Eye (tissue), 1 donor: Measurements from ENCODE around the gene SURF4.
"Not testable (repeated sequence)": the region's sequence is repeated elsewhere in the genome, so short reads cannot be mapped to it uniquely, and the experiment has no call there.

ENCODE experiments used
- DNase-seq: peaks from one replicate; pipeline ENCODE4 v3.0.0-alpha.2; 2015

Gene SURF4

GRCh38 chr9:133349965-133350616, 25.8 kb downstream of the SURF4 start:
- DNase-seq, result no peak

- DNase-seq, result peak; percentile 14
These were observed 26.9 kb downstream of the SURF4 start for GRCh38 chr9:133348718-133349573.

DNA sequence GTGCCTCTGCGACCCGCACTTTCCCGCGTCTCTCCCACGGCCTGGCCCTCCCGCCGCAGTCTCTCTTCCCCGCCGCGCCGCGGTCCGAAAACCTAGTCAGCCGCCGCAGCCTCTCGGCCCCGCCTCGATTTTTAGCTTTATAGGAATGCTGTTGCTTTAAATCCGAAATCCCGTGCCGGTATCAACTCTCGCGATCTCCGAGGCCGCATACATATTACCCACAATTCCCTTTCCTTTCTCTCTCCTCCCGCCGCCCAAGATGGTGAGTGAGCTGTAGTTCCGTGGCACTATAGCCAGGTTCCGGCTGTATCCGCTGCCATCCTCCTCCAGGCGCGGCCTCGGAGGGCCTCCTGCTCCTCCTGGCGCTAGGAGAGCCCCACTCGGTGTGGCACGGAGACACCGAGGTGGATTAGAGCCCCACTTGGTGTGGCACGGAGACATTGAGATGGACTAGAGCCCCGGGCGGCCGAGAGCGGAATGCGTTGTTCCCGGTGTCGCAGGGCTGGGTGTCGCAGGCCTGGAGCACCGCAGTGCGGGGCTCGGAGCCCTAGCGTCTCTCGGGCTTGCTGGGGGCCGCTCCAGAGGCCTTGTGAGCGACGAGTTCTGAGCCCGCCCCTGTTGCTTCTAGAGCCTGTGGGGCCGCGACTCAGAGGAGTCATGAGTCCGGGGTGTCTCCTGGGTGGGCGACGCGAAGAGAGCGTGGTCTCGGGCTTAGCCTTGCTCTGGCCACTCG, 27.7 kb downstream of the SURF4 start, which contains the start of the genes MED22 and RPL7A:
Gene MED22, minus strand, starts transcription at position 147 of the 733 bp plus-strand sequence. CDS start 1,469 bp downstream, outside the sequence.
Gene RPL7A, plus strand, starts transcription at position 234 of the 733 bp plus-strand sequence. Its CDS starts 26 bp downstream, at position 260.
- DNase-seq, result peak; percentile 99

- peak; percentile 67 for DNase-seq
These were observed 28.3 kb downstream of the SURF4 start for GRCh38 chr9:133347515-133347984.

DNA sequence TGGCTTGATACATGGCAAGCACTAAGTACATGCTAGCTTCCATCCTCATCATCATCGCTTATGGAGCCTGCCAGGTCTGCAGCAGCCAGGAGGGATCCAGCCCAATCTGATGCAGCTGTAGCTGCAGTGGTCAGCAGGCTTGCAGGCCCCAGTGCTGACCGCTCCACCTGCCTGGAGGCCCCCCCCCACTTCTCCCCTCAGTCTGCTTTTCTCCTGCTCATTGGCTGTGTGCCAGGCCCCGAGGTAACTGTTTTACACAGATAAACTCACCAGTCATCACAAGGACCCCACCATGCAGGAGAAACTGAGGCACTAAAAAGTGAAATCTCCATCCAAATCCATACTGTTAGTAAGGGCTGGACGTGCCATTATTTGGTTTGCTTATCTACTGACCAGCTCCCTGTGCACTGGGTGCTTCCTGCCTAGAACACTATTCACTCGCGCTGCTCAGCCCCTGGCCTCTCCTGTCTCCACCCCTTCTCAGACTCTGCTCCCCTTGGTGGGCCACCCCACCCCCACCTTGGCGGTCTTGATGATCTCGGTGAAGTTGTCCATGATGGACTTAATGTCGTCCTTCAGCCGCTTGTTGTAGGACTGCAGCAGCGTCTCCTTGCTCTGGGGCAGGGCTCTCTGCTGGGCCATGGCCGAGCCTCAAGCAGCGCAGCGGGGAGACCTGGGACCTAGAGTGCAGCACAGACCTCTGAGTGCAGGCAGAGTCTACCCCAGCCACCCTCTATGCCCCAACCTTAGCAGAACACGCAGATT, 29.7 kb downstream of the SURF4 start:
- no peak for DNase-seq

- no peak for DNase-seq
These were observed 30.3 kb downstream of the SURF4 start for GRCh38 chr9:133345596-133345995.

GRCh38 chr9:133344979-133345378, 30.9 kb downstream of the SURF4 start:
- no peak for DNase-seq

- DNase-seq, result no peak
These were observed 31.8 kb downstream of the SURF4 start for GRCh38 chr9:133344071-133344470.

DNA sequence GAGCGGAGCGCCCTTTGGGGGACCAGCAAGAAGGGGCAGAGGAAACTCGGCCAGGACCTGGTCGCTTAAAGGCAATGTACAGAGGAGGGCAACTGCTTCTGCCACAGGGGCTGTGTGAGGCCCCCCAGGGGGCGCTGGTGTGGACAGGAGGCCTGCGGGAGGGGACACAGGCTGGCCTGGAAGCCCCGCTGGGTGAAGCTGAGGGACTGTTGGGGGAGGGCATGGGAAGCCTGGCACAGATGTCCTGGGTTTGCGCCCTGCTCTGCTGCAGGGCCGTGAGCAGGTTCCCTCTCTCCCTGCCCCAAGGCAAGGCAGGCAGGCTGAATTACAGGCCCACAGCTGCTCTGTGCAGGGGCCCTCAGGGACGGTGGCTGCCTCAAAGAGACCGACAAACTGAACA, 33.3 kb downstream of the SURF4 start:
- no peak for DNase-seq

GRCh38 chr9:133342069-133342406, 33.8 kb downstream of the SURF4 start:
- DNase-seq, result no peak

DNA sequence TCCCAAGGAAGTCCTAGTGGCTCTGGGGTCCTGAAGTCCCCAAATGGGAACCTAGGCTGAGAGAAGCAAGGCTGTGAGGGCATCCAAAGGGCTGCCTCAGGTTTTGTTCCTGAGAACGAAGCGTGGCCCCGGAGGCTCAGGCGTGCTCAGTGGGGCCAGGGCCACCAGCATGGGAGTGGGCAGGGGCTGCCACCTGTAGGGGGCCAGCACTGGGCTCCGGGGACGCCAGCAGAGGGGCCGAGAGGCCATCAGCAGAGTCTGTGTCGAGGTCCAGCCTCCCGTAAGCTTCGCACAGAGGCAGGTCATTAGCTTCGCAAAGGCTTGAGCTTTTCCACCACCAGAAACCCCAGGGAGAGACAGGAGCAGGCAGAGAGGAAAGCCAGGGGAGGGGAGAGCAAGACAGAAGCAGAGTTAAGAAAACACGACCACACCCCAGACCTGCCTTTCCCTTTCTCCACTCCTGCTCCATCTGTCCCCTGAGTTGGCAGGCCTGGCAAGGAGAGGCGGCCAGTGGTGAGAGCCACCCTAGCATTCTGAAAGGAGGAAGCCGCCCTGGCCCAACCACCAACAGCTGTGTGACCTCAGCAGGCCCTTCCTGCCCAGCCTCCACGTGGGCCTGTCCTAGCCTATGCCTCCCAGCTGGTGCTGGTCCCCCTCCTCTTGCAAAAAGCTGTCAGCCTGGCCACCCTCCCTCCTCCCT, 34.3 kb downstream of the SURF4 start:
- no peak for DNase-seq

DNA sequence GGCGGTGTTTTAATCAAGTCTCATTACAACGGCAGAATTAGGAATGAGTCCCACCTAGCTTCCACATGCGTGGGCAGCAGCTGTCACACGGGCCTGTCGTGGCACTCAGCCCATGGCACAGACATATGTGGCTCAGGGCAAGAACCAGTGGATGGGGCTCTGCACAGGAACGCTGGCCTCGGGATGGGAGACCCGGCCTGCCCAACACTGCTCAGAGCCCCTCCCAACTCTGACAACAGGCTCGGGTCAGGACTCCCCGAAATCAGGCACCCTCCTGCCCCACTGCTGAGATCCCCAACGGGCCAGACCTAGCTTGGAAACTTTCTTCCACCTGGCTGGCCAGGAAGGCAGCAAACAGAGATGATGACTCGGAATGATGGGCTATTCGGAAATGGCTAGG, 34.9 kb downstream of the SURF4 start:
- no peak for DNase-seq

- DNase-seq, result no peak
These were observed 35.6 kb downstream of the SURF4 start for GRCh38 chr9:133340256-133340655.

- DNase-seq, result no peak
These were observed 36.2 kb downstream of the SURF4 start for GRCh38 chr9:133339641-133340040.

DNA sequence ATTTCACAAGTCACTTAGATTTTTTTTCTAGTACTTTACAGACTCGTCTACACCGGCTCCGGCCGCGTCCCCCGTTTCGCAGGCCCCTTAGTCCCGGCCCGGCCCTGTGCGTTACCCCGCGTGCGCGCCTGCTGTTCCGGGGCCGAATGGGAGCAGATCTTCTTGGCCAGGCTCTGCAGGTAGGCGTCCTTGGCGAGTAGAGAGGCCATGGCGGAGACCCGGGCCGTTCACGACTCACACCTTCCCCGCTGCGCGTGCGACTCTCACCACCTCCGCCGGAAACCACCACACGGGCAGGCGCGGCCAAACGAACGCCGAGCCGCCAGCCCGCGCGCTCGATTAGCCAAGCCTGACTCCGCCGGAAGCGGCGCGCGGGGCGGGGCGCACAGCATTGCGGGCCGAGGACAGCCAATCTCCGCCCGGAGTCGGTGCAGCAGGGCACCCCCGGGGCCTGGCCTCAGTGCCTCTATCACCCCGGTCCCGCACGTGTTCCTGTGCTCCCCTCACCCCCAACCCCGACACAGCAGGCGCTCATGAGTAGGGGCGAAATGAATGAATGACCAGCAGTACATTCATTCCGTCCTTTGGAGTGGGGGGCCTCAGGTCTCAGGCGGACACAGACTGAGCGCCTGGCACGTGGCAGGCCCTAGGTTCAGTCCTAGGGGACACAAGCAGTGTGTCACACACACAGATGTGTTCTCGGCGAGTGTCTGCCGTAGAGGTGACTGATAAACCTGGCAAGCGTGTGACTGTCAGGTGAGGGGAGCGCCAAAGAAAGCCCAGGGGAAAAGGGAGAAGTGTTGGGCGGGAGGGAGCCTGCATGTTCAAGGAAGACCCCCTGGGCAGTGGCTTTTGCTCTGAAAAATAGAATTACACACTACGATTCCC, 39.7 kb downstream of the SURF4 start, which contains the start of gene SURF6:
Gene SURF6, minus strand, starts transcription at position 265 of the 888 bp plus-strand sequence. Its CDS starts 56 bp downstream, at position 209.
- peak; percentile 95 for DNase-seq

GRCh38 chr9:133334888-133335287, 41.0 kb downstream of the SURF4 start:
- not testable (repeated sequence) for DNase-seq

GRCh38 chr9:133334161-133334560, 41.7 kb downstream of the SURF4 start:
- no peak for DNase-seq

DNA sequence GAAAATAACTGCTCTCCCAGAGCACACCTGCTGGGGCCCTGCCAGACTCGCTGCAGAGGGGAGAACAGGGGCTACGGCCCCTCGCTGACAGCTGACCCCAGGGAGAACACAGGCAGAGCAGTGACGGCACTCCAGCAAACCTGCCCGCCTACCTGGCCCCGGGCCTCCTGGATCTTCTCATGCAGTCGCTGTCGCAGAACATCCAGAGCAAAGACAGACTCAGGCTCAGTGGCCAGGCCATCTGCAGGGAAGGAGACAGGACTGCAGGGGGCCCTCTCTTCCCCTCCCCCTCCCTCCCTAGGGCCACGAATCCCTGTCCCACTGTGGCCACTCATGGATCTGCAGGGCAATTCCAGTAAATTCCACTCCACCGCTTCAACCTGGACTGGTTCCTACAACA, 42.3 kb downstream of the SURF4 start:
- DNase-seq, result no peak

- DNase-seq, result no peak
These were observed 42.8 kb downstream of the SURF4 start for GRCh38 chr9:133333011-133333410.

GRCh38 chr9:133332381-133332730, 43.5 kb downstream of the SURF4 start:
- no peak for DNase-seq
